ENCODE measurements around the gene TEAD2. TPM values are rescaled to one million over a fixed set of nuclear protein-coding genes. Genes with fewer than 3 reads are reported as not detected.

TEAD2 gene
- total and polyA plus RNA-seq, 10 of the 15 experiments (the other 5 are each of a cell fraction or from before 2014, with no cell fraction given): 0.04 to 0.26 (median 0.11) TPM; not detected in 3

GRCh38 chr19:49409441-49410029, 47.3 kb upstream of the TEAD2 start (continued):
- TF ChIP-seq ETV6 (conservative IDR thresholded peaks at IDR 0.05 in 1 of 2, IDR thresholded peaks at IDR 0.05 in 1 of 2; ENCODE audit: borderline replicate concordance in 1 of 2, low read depth in 1 of 2): no peak; a peak in 1 of 4 replicates
- no peak for TF ChIP-seq ZBTB11 (CRISPR knock-in tag; IDR thresholded peaks at IDR 0.05)
- TF ChIP-seq MEF2B (IDR thresholded peaks at IDR 0.05; ENCODE audit: partially characterized antibody, poor library complexity, severe bottlenecking): peak; percentile 42
- 0 out of 2 replicates have a peak, but pooled peaks have one; percentile 44 for TF ChIP-seq TBL1XR1 (IDR thresholded peaks at IDR 0.05; ENCODE audit: low read depth, low read length)
- 0 out of 2 replicates have a peak, but pooled peaks have one; percentile 34 for TF ChIP-seq NR2F1 (conservative IDR thresholded peaks at IDR 0.05)
- 0 out of 2 replicates have a peak, but pooled peaks have one; percentile 21 for TF ChIP-seq DPF2 (IDR thresholded peaks at IDR 0.05)
- peak; percentile 27; the same call in 1 of the 2 replicates for TF ChIP-seq RUNX3 (IDR thresholded peaks at IDR 0.05; ENCODE audit: low read length)
- 0 out of 2 replicates have a peak, but pooled peaks have one; percentile 32 for TF ChIP-seq ZNF687 (IDR thresholded peaks at IDR 0.05)
- 0 out of 2 replicates have a peak, but pooled peaks have one; percentile 43 for TF ChIP-seq SMARCA5 (IDR thresholded peaks at IDR 0.05)
- peak; percentile 62; the same call in 1 of the 2 replicates for TF ChIP-seq IKZF1 (conservative IDR thresholded peaks at IDR 0.05)
- 0 out of 4 replicates have a peak, but pooled peaks of 1 of the 2 experiments have one; percentile 21 for TF ChIP-seq EP300 (IDR thresholded peaks at IDR 0.05; ENCODE audit: borderline replicate concordance in 1 of 2, control insufficient read depth in 1 of 2, low read depth in 2 of 2, low read length in 2 of 2)
